ENCODE results near the gene CUBN.

CUBN gene

GRCh38 chr10:16965344-16965616 lies 164.3 kb downstream of the CUBN start:
- H3K4me1 Mint-ChIP-seq (ENCODE audit: low read depth): peaks cover 11% of the 10 kb centered on the region
- H3K4me3 Mint-ChIP-seq: no peak overlapping the region
- H3K27ac Mint-ChIP-seq: no peak overlapping the region
- H3K36me3 Mint-ChIP-seq (ENCODE audit: low read depth): no peaks in the 10 kb centered on the region
- no peaks in the 10 kb centered on the region for H3K9me3 Mint-ChIP-seq
- DNase-seq (ENCODE audit: low spot score): no peak
- peaks cover 30% of the 10 kb centered on the region for H3K27me3 Mint-ChIP-seq (ENCODE audit: low read depth)

DNA sequence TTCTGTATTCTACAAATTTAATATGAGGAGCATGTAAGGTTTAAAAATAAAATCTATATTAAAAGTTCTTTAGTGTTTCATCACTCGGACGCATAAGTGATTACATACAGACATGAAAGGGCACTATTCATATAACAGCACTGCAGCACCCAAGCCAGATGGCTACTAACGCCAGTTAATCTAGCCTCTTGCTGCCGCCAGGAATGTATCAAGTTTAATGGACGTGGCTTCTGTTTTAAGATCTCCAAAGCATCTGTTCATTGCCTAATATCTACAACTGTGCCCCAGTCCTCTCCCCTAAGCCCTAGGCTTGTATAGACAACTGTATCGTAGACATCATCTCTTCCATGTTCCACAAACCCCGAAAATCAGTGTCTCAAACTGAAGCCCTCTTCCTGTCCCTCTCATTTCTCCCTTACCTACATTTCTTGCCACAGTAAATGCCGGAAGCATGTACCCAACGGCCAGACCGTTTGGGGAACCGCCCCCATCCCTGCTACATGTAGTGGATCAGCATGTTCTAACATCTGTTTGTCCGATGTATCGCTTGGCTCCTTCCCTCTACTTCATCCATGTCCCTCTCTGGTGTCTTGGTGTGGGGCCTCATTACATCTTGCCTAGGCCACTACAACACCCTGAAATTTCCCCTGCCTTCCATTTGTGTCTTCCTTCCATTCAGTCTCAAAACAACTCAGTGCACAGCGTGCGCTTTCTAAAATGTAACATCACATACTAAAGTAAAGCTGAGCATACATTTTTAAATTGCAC lies 164.9 kb downstream of the CUBN start:
- Mint-ChIP-seq H3K27me3 (ENCODE audit: low read depth) (peaks cover 30% of the 10 kb centered on the region), H3K27ac (no peak overlapping the region), H3K9me3 (no peaks in the 10 kb centered on the region), H3K4me3 (no peak overlapping the region), H3K36me3 (ENCODE audit: low read depth) (no peaks in the 10 kb centered on the region), H3K4me1 (ENCODE audit: low read depth) (peaks cover 11% of the 10 kb centered on the region)
- DNase-seq (ENCODE audit: low spot score): no peak

- no peak for DNase-seq (ENCODE audit: low spot score)
- no peak overlapping the region for H3K4me3 Mint-ChIP-seq
- H3K9me3 Mint-ChIP-seq: no peaks in the 10 kb centered on the region
- H3K27me3 Mint-ChIP-seq (ENCODE audit: low read depth): peaks cover 22% of the 10 kb centered on the region
- H3K36me3 Mint-ChIP-seq (ENCODE audit: low read depth): no peaks in the 10 kb centered on the region
- H3K27ac Mint-ChIP-seq: no peak overlapping the region
- no peaks in the 10 kb centered on the region for H3K4me1 Mint-ChIP-seq (ENCODE audit: low read depth)
These were observed 169.1 kb downstream of the CUBN start for GRCh38 chr10:16960551-16960950.

- Mint-ChIP-seq H3K4me1 (ENCODE audit: low read depth) (peaks cover 7% of the 10 kb centered on the region), H3K27ac (no peak overlapping the region), H3K4me3 (no peak overlapping the region), H3K9me3 (no peaks in the 10 kb centered on the region), H3K36me3 (ENCODE audit: low read depth) (no peaks in the 10 kb centered on the region), H3K27me3 (ENCODE audit: low read depth) (peaks cover 16% of the 10 kb centered on the region)
- DNase-seq (ENCODE audit: low spot score): no peak
These were observed 172.6 kb downstream of the CUBN start for GRCh38 chr10:16957038-16957437.

DNA sequence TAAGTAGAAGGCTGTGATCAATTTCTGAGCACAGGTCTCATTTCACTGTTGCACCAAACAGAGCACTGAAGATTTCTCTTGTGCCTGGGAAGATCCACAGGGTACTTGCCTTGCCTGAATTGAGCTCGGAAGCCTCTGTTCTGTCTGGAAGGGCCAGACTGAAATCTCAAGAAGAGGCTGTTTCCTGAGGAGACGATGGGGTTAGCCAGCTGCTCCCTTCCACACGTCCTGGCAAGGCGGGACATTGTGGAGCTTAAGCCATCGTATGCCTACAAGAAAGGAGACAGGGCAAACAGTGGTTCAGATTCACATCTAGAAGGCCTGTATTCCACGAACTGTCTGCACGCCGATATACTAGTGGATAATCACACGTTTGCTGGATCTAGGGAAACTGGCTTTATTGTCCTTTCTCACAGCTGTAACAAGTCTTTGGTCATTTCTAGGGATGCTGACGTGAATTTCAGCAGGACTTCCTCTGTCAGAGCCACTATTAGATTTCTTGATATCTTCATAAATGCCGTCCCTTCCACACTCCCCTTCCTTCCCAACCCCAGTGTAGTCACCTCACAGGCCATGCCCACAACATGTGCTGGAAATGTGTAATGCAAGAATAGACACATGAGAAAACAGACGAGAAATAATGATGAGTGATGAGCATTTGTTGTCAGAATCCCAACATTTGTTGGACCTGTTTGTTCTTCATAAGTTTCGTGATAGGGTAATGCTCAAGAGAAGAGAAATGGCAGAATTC lies 175.2 kb downstream of the CUBN start:
- Mint-ChIP-seq H3K9me3 (no peaks in the 10 kb centered on the region), H3K4me3 (no peak overlapping the region), H3K4me1 (ENCODE audit: low read depth) (peaks cover 7% of the 10 kb centered on the region), H3K27ac (no peak overlapping the region), H3K27me3 (ENCODE audit: low read depth) (peaks cover 15% of the 10 kb centered on the region), H3K36me3 (ENCODE audit: low read depth) (no peaks in the 10 kb centered on the region)
- no peak for DNase-seq (ENCODE audit: low spot score)

DNA sequence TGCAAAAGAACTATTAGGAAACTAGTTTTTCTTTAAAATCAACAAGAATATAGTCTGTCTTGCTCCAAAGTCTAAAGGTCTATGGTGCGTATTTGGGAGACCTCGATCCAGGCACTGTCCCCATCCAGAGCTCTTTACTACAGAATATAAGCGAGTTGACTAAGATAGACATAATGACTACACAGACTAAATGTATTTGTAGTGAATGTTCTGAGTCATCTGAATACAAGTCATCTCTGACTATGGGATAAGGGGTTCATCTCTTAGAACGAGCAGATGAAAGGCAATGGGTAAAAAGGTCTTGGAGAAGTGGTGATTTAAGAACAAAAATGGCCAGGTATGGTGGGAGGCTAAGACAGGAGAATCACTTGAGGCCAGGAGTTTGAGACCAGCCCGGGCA lies 176.3 kb downstream of the CUBN start:
- H3K9me3 Mint-ChIP-seq: no peaks in the 10 kb centered on the region
- peaks cover 10% of the 10 kb centered on the region for H3K27me3 Mint-ChIP-seq (ENCODE audit: low read depth)
- H3K27ac Mint-ChIP-seq: no peak overlapping the region
- H3K4me3 Mint-ChIP-seq: no peak overlapping the region
- no peaks in the 10 kb centered on the region for H3K36me3 Mint-ChIP-seq (ENCODE audit: low read depth)
- DNase-seq (ENCODE audit: low spot score): no peak
- H3K4me1 Mint-ChIP-seq (ENCODE audit: low read depth): peaks cover 7% of the 10 kb centered on the region

DNA sequence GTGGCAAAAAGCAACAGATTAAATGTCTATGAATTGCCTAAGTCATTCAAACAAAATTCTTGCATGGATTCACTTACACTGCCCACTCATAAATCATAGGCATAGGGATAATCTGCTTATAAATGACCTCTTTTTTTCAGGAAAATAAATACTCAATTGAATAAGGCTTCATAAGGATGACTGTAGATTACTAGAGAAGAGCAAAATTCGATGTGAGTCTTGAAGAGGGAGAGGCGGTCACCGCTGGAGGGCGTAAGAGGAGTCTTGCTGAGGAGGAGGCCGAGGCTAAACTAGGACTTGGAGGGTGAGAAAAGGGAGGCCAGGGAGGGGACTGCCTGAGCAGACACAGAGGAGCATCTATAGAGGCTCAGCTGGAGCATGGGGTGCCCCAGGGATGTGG lies 177.0 kb downstream of the CUBN start:
- Mint-ChIP-seq H3K9me3 (no peaks in the 10 kb centered on the region), H3K27ac (no peak overlapping the region), H3K36me3 (ENCODE audit: low read depth) (no peaks in the 10 kb centered on the region), H3K27me3 (ENCODE audit: low read depth) (peaks cover 10% of the 10 kb centered on the region), H3K4me3 (no peak overlapping the region), H3K4me1 (ENCODE audit: low read depth) (peaks cover 7% of the 10 kb centered on the region)
- DNase-seq (ENCODE audit: low spot score): no peak

- no peaks in the 10 kb centered on the region for H3K36me3 Mint-ChIP-seq (ENCODE audit: low read depth)
- H3K9me3 Mint-ChIP-seq: no peaks in the 10 kb centered on the region
- no peak overlapping the region for H3K27ac Mint-ChIP-seq
- DNase-seq (ENCODE audit: low spot score): no peak
- H3K27me3 Mint-ChIP-seq (ENCODE audit: low read depth): peaks cover 7% of the 10 kb centered on the region
- H3K4me1 Mint-ChIP-seq (ENCODE audit: low read depth): peaks cover 7% of the 10 kb centered on the region
- H3K4me3 Mint-ChIP-seq: no peak overlapping the region
These were observed 177.5 kb downstream of the CUBN start for GRCh38 chr10:16952080-16952479.

DNA sequence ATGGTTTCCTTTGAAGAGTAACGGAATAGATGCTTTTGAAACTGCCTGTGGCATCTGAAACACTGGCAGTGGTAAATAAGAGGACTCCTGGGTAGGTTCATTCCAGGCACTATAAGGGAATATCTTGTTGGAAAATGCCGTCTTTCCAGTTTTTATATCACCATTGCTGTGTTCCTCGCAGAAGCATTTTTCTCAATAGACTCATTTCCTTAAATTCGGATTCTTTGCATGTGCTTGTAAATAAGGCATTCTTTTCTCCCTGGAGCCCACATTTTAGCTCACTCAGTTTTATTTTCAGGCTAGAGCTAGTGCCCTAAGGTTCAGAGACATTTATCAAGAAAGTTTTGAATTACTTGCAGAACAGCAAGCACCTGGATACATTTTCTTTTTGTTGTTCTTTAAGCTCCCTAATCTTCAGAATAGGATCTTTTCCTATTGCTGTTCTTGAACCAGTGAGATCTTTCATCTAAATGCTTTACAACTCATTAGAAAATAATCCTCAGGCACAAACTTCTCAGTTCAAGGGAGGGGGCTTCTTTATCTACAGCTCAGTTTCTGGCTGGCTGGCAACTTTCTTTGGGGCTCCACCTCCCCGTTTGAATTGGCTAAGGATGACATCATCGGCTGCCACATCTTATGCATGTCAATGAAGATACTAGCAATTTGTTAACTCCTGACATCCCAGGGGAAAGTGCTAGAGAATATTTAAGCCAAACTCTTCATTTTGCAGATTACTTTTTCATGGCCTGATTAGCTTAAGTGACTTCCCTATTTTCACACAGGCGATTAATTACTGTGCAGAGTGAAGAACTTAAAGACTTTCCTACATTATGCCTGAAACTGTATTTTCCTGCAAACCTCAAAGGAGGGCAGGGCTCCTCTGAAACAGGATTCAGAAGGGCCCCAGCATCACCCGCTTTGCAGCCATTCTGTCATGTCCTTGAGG lies 178.7 kb downstream of the CUBN start:
- DNase-seq (ENCODE audit: low spot score): no peak
- Mint-ChIP-seq H3K4me3 (no peak overlapping the region), H3K36me3 (ENCODE audit: low read depth) (no peaks in the 10 kb centered on the region), H3K9me3 (no peaks in the 10 kb centered on the region), H3K27me3 (ENCODE audit: low read depth) (peaks cover 5% of the 10 kb centered on the region), H3K27ac (no peak overlapping the region), H3K4me1 (ENCODE audit: low read depth) (peaks cover 7% of the 10 kb centered on the region)

GRCh38 chr10:16949816-16950215 lies 179.8 kb downstream of the CUBN start:
- no peak overlapping the region for H3K4me3 Mint-ChIP-seq
- peaks cover 7% of the 10 kb centered on the region for H3K4me1 Mint-ChIP-seq (ENCODE audit: low read depth)
- no peaks in the 10 kb centered on the region for H3K36me3 Mint-ChIP-seq (ENCODE audit: low read depth)
- no peak for DNase-seq (ENCODE audit: low spot score)
- peaks cover 5% of the 10 kb centered on the region for H3K27me3 Mint-ChIP-seq (ENCODE audit: low read depth)
- H3K27ac Mint-ChIP-seq: no peak overlapping the region
- no peaks in the 10 kb centered on the region for H3K9me3 Mint-ChIP-seq

DNA sequence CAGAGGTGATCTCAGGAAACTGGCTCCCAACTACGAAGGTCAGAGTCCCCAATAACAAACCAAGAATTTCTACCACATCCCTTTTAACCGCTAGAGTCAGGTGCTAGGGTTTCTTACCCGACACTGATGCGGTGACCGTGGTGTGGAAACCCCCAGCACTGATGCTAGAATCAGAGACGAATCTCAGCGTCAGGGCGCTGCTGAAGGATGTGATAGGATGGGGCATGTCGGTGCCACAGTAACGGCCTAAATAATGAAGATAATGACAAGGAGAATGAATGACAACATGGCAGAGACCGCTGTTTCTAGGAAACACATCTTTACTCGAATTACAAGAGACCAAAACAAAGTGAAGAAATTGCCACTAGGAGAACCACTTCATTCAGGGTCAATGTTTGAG lies 181.2 kb downstream of the CUBN start:
- Mint-ChIP-seq H3K4me1 (ENCODE audit: low read depth) (peaks cover 10% of the 10 kb centered on the region), H3K9me3 (no peaks in the 10 kb centered on the region), H3K36me3 (ENCODE audit: low read depth) (no peaks in the 10 kb centered on the region), H3K27ac (no peak overlapping the region), H3K27me3 (ENCODE audit: low read depth) (peaks cover 5% of the 10 kb centered on the region), H3K4me3 (no peak overlapping the region)
- DNase-seq (ENCODE audit: low spot score): no peak

- Mint-ChIP-seq H3K9me3 (no peaks in the 10 kb centered on the region), H3K27me3 (ENCODE audit: low read depth) (peaks cover 5% of the 10 kb centered on the region), H3K4me1 (ENCODE audit: low read depth) (peaks cover 5% of the 10 kb centered on the region), H3K27ac (no peak overlapping the region), H3K36me3 (ENCODE audit: low read depth) (no peaks in the 10 kb centered on the region), H3K4me3 (no peak overlapping the region)
- no peak for DNase-seq (ENCODE audit: low spot score)
These were observed 182.5 kb downstream of the CUBN start for GRCh38 chr10:16947069-16947468.

GRCh38 chr10:16945593-16945992 lies 184.0 kb downstream of the CUBN start:
- Mint-ChIP-seq H3K4me1 (ENCODE audit: low read depth) (peaks cover 5% of the 10 kb centered on the region), H3K27ac (no peak overlapping the region), H3K4me3 (no peak overlapping the region), H3K36me3 (ENCODE audit: low read depth) (no peaks in the 10 kb centered on the region), H3K9me3 (no peaks in the 10 kb centered on the region), H3K27me3 (ENCODE audit: low read depth) (peaks cover 14% of the 10 kb centered on the region)
- DNase-seq (ENCODE audit: low spot score): no peak

DNA sequence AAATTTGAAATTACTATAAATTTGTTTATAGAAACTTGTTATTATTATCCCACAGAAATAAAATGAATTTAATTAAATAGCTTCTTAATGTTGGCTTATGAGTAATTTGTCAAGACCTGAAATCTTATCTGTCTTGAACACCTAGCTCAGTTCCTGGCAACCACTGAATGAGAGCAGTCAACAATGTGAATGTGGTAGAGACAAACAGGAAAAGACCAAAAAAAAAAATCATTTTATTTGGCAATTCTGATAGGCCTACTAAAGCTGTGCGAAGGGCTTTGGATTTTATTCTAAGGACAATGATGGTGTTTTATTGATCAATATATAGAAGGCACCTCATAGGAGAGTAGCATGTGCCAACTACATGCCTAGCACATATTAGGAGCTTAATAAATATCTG lies 184.6 kb downstream of the CUBN start:
- Mint-ChIP-seq H3K27ac (no peak overlapping the region), H3K36me3 (ENCODE audit: low read depth) (no peaks in the 10 kb centered on the region), H3K27me3 (ENCODE audit: low read depth) (peaks cover 16% of the 10 kb centered on the region), H3K4me3 (no peak overlapping the region), H3K4me1 (ENCODE audit: low read depth) (peaks cover 5% of the 10 kb centered on the region), H3K9me3 (no peaks in the 10 kb centered on the region)
- no peak for DNase-seq (ENCODE audit: low spot score)

Measured in T-helper 2 cell treated with Interferon-gamma antibody and Interleukin-4, amounts not matched to agents 5 μg/mL and 100 μg/mL, for 36 hours (primary cell).